ENCODE results near the gene MYPOP. TPM values are rescaled to one million over a fixed set of nuclear protein-coding genes. Genes with fewer than 3 reads are reported as not detected.

MYPOP gene
- total and polyA plus RNA-seq, 2 of the 13 experiments (the other 11 are each of a cell fraction or from before 2014, with no cell fraction given), result 2.3 to 2.7 TPM

DNA sequence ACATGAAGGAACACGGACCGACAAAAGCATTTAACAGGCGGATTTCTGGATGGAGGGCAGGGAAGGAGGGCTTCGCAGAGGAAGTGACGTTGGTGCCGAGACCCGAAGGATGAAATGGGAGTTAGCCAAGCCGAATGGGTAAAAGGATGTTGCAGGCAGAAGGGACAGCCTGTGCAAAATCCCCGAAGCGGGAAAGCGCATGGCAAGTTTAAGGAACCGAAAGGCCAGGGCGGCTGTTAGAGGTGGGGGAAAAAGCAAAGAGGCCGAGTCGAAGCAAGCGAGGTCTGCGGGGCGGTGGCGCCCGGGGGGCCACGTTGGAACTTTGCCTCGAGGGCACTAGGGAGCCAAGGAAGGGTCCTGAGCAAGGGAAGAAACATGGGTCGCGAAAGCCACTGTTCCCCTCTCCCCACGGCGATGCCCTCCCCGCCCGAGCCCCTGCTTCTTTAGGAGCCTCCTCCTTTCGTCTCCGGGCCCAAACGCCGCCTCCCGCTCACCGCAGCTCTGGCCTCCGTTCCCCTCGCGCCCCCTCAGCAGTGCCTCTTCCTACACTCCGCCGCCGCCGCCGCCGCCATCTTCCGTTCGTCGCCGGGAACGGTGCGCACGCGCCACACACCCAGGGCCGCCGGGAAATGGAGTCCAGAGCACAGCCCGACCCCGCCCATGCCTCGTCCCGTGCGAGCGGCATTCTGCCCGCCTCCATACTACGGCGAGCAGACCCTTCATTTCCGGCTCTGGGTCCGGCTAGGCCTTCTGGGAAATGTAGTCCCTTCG lies 39.7 kb downstream of the MYPOP start, which contains the start of gene SYMPK (continued):
- TF ChIP-seq KAT8 (CRISPR knock-in tag; IDR thresholded peaks at IDR 0.05) (peak; percentile 77), HCFC1 (IDR thresholded peaks at IDR 0.05; ENCODE audit: low read depth, low read length) (peak; percentile 99), ZNF446 (CRISPR knock-in tag; IDR thresholded peaks at IDR 0.05) (no peak), NR2C2 (CRISPR knock-in tag; IDR thresholded peaks at IDR 0.05; ENCODE audit: borderline replicate concordance) (peak; percentile 90), KAT2B (IDR thresholded peaks at IDR 0.05; ENCODE audit: borderline replicate concordance, low read depth, low read length) (no peak), ZNF749 (CRISPR knock-in tag; IDR thresholded peaks at IDR 0.05; ENCODE audit: borderline replicate concordance) (0 out of 2 replicates have a peak, but pooled peaks have one; percentile 46), ZNF253 (CRISPR knock-in tag; IDR thresholded peaks at IDR 0.05; ENCODE audit: borderline replicate concordance) (no peak), HOXA7 (CRISPR knock-in tag; IDR thresholded peaks at IDR 0.05) (0 out of 2 replicates have a peak, but pooled peaks have one; percentile 25), PPARG (CRISPR knock-in tag; conservative IDR thresholded peaks at IDR 0.05) (0 out of 2 replicates have a peak, but pooled peaks have one; percentile 15), NFYB (CRISPR knock-in tag; IDR thresholded peaks at IDR 0.05) (peak; percentile 65), KDM2A (CRISPR knock-in tag; IDR thresholded peaks at IDR 0.05; ENCODE audit: borderline replicate concordance, low read depth) (peak; percentile 57; the same call in 1 of the 2 replicates), ZMAT3 (CRISPR knock-in tag; conservative IDR thresholded peaks at IDR 0.05) (peak; percentile 51; the same call in 1 of the 2 replicates), ZNF343 (CRISPR knock-in tag; IDR thresholded peaks at IDR 0.05) (no peak), RAD21 (CRISPR knock-in tag; IDR thresholded peaks at IDR 0.05) (no peak), RARA (CRISPR knock-in tag; IDR thresholded peaks at IDR 0.05) (no peak), ZNF337 (CRISPR knock-in tag; IDR thresholded peaks at IDR 0.05; ENCODE audit: borderline replicate concordance, low read depth) (no peak)
- TF ChIP-seq, protein P1, sequence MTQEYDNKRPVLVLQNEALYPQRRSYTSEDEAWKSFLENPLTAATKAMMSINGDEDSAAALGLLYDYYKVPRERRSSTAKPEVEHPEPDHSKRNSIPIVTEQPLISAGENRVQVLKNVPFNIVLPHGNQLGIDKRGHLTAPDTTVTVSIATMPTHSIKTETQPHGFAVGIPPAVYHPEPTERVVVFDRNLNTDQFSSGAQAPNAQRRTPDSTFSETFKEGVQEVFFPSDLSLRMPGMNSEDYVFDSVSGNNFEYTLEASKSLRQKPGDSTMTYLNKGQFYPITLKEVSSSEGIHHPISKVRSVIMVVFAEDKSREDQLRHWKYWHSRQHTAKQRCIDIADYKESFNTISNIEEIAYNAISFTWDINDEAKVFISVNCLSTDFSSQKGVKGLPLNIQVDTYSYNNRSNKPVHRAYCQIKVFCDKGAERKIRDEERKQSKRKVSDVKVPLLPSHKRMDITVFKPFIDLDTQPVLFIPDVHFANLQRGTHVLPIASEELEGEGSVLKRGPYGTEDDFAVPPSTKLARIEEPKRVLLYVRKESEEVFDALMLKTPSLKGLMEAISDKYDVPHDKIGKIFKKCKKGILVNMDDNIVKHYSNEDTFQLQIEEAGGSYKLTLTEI (CRISPR knock-in tag; conservative IDR thresholded peaks at IDR 0.05), result no peak
- TF ChIP-seq, protein P2, sequence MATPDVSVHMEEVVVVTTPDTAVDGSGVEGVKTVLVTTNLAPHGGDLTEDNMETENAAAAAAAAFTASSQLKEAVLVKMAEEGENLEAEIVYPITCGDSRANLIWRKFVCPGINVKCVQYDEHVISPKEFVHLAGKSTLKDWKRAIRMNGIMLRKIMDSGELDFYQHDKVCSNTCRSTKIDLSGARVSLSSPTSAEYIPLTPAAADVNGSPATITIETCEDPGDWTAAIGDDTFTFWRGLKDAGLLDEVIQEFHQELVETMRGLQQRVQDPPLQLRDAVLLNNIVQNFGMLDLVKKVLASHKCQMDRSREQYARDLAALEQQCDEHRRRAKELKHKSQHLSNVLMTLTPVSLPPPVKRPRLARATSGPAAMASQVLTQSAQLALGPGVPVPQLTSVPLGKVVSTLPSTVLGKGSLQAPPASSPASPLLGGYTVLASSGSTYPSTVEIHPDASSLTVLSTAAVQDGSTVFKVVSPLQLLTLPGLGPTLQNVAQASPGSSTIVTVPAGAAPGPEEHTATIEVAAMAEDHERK (CRISPR knock-in tag; IDR thresholded peaks at IDR 0.05; ENCODE audit: low read depth), result peak; percentile 82
- TF ChIP-seq, protein P3, sequence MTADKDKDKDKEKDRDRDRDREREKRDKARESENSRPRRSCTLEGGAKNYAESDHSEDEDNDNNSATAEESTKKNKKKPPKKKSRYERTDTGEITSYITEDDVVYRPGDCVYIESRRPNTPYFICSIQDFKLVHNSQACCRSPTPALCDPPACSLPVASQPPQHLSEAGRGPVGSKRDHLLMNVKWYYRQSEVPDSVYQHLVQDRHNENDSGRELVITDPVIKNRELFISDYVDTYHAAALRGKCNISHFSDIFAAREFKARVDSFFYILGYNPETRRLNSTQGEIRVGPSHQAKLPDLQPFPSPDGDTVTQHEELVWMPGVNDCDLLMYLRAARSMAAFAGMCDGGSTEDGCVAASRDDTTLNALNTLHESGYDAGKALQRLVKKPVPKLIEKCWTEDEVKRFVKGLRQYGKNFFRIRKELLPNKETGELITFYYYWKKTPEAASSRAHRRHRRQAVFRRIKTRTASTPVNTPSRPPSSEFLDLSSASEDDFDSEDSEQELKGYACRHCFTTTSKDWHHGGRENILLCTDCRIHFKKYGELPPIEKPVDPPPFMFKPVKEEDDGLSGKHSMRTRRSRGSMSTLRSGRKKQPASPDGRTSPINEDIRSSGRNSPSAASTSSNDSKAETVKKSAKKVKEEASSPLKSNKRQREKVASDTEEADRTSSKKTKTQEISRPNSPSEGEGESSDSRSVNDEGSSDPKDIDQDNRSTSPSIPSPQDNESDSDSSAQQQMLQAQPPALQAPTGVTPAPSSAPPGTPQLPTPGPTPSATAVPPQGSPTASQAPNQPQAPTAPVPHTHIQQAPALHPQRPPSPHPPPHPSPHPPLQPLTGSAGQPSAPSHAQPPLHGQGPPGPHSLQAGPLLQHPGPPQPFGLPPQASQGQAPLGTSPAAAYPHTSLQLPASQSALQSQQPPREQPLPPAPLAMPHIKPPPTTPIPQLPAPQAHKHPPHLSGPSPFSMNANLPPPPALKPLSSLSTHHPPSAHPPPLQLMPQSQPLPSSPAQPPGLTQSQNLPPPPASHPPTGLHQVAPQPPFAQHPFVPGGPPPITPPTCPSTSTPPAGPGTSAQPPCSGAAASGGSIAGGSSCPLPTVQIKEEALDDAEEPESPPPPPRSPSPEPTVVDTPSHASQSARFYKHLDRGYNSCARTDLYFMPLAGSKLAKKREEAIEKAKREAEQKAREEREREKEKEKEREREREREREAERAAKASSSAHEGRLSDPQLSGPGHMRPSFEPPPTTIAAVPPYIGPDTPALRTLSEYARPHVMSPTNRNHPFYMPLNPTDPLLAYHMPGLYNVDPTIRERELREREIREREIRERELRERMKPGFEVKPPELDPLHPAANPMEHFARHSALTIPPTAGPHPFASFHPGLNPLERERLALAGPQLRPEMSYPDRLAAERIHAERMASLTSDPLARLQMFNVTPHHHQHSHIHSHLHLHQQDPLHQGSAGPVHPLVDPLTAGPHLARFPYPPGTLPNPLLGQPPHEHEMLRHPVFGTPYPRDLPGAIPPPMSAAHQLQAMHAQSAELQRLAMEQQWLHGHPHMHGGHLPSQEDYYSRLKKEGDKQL (CRISPR knock-in tag; IDR thresholded peaks at IDR 0.05; ENCODE audit: low read depth), result no peak
- TF ChIP-seq, protein P4, sequence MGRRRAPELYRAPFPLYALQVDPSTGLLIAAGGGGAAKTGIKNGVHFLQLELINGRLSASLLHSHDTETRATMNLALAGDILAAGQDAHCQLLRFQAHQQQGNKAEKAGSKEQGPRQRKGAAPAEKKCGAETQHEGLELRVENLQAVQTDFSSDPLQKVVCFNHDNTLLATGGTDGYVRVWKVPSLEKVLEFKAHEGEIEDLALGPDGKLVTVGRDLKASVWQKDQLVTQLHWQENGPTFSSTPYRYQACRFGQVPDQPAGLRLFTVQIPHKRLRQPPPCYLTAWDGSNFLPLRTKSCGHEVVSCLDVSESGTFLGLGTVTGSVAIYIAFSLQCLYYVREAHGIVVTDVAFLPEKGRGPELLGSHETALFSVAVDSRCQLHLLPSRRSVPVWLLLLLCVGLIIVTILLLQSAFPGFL (CRISPR knock-in tag; IDR thresholded peaks at IDR 0.05), result 0 out of 2 replicates have a peak, but pooled peaks have one; percentile 19
